IMR-90 (cell line): Measurements from ENCODE around the gene SFT2D2. TPM values are rescaled to one million over a fixed set of nuclear protein-coding genes. Genes with fewer than 3 reads are reported as not detected.

Experiments
- ATAC-seq: fragments of 200-7000 bp; cut with Tn5 transposase; 2 replicates; pipeline ENCODE4 v1.9.1; 2020; ENCODE audit warnings: low read depth, mild to moderate bottlenecking, moderate library complexity
- BruUV-seq: library from RNA; stranded (reverse); fragments of 400-500 nt; replicated peaks from 2 replicates; lab custom pipeline; 2021; lab: Mats Ljungman, UMichigan
- CTCF ChIA-PET: fragments of 300-600 bp; formaldehyde crosslinking; extraction: SDS; loops from one replicate; lab custom pipeline; 2021; ENCODE audit warnings: antibody characterized with exemption; lab: Yijun Ruan, JAX
- POLR2A ChIA-PET: fragments of 300-600 bp; sonication (Branson Sonifier 250); formaldehyde crosslinking; loops from one replicate; lab custom pipeline; 2022; ENCODE audit warnings: antibody characterized with exemption; ENCODE audit not compliant: unreplicated experiment; lab: Charles Lee
- DNase-seq: peaks from one replicate; pipeline ENCODE4 v3.0.0; 2013
- H2AFZ ChIP-seq: replicated peaks from 2 replicates; pipeline ENCODE3; 2013; ENCODE audit warnings: low read length, mild to moderate bottlenecking; ENCODE audit not compliant: poor library complexity
- H2AK5ac ChIP-seq: 2 replicates; pipeline ENCODE4 v1.6.1; 2013; ENCODE audit warnings: low read depth, low read length, inconsistent platforms
- H2AK9ac ChIP-seq: replicated peaks from 2 replicates; pipeline ENCODE3; 2013; ENCODE audit warnings: mild to moderate bottlenecking, low read depth, low read length, moderate library complexity; ENCODE audit not compliant: poor library complexity
- H2BK120ac ChIP-seq: 2 replicates; pipeline ENCODE4 v1.6.1; 2013; ENCODE audit warnings: low read depth, low read length, inconsistent platforms
- H2BK15ac ChIP-seq: 3 replicates; pipeline ENCODE4 v1.6.1; 2013; ENCODE audit warnings: low read depth, low read length, inconsistent platforms
- H2BK20ac ChIP-seq: 2 replicates; pipeline ENCODE4 v1.6.1; 2013; ENCODE audit warnings: low read depth, mild to moderate bottlenecking, inconsistent platforms, low read length, moderate library complexity
- H2BK5ac ChIP-seq: 2 replicates; pipeline ENCODE4 v1.6.1; 2013; ENCODE audit warnings: mild to moderate bottlenecking, low read depth, low read length, inconsistent platforms; ENCODE audit not compliant: poor library complexity, severe bottlenecking
- H3K14ac ChIP-seq: replicated peaks from 2 replicates; pipeline ENCODE4 v1.6.1; 2013; ENCODE audit warnings: low read depth, low read length, inconsistent platforms
- H3K18ac ChIP-seq: 2 replicates; pipeline ENCODE4 v1.6.1; 2013; ENCODE audit warnings: low read depth, low read length, control low read depth
- H3K23ac ChIP-seq: 2 replicates; pipeline ENCODE4 v1.6.1; 2013; ENCODE audit warnings: low read depth, low read length, inconsistent platforms
- H3K27ac ChIP-seq: 2 replicates; pipeline ENCODE4 v1.5.1; 2013; ENCODE audit warnings: mild to moderate bottlenecking, control low read depth, low read length; ENCODE audit not compliant: insufficient read depth
- H3K27me3 ChIP-seq: 2 replicates; pipeline ENCODE4 v1.6.1; 2013; ENCODE audit warnings: low read length; ENCODE audit not compliant: control insufficient read depth, insufficient read depth
- H3K36me3 ChIP-seq: 2 replicates; pipeline ENCODE4 v1.6.1; 2013; ENCODE audit warnings: low read length, mixed read lengths; ENCODE audit not compliant: control insufficient read depth, insufficient read depth
- H3K4ac ChIP-seq: 2 replicates; pipeline ENCODE4 v1.6.1; 2013; ENCODE audit warnings: low read depth, low read length, inconsistent platforms
- H3K4me1 ChIP-seq: 2 replicates; pipeline ENCODE4 v1.6.1; 2013; ENCODE audit warnings: low read length, mixed read lengths; ENCODE audit not compliant: control insufficient read depth, insufficient read depth
- H3K4me2 ChIP-seq: 2 replicates; pipeline ENCODE4 v1.6.1; 2013; ENCODE audit warnings: low read depth, mild to moderate bottlenecking, control low read depth, low read length, moderate library complexity
- H3K4me3 ChIP-seq: 2 replicates; pipeline ENCODE4 v1.5.1; 2013; ENCODE audit warnings: low read depth, mild to moderate bottlenecking, control low read depth, low read length, moderate library complexity; ENCODE audit not compliant: insufficient read depth
- H3K56ac ChIP-seq: 2 replicates; pipeline ENCODE4 v1.6.1; 2013; ENCODE audit warnings: low read length, inconsistent platforms; ENCODE audit not compliant: insufficient read depth; ENCODE audit errors: extremely low read depth
- H3K79me1 ChIP-seq, 2 experiments: 2 replicates each; pipeline ENCODE4 v1.6.1; 2013; ENCODE audit warnings: low read length in 2 of 2, inconsistent platforms in 1 of 2, low read depth in 1 of 2
- H3K9ac ChIP-seq: 2 replicates; pipeline ENCODE4 v1.6.1; 2013; ENCODE audit warnings: low read depth, low read length, control low read depth
- H3K9me1 ChIP-seq: 2 replicates; pipeline ENCODE4 v1.6.1; 2013; ENCODE audit warnings: low read length, inconsistent platforms; ENCODE audit not compliant: insufficient read depth
- H3K9me3 ChIP-seq: 2 replicates; pipeline ENCODE4 v1.6.1; 2013; ENCODE audit warnings: low read length; ENCODE audit not compliant: control insufficient read depth, insufficient read depth
- H4K20me1 ChIP-seq: 2 replicates; pipeline ENCODE4 v1.6.1; 2013; ENCODE audit warnings: low read length, inconsistent platforms; ENCODE audit not compliant: insufficient read depth
- H4K5ac ChIP-seq: 2 replicates; pipeline ENCODE4 v1.6.1; 2013; ENCODE audit warnings: mild to moderate bottlenecking, low read depth, low read length, control low read depth
- H4K8ac ChIP-seq, 2 experiments: 2 replicates each; pipeline ENCODE4 v1.6.1; 2013; ENCODE audit warnings: low read depth in 2 of 2, low read length in 2 of 2, control low read depth in 1 of 2, inconsistent platforms in 1 of 2
- H4K91ac ChIP-seq: 2 replicates; pipeline ENCODE4 v1.6.1; 2013; ENCODE audit warnings: low read depth, low read length, inconsistent platforms; ENCODE audit not compliant: insufficient read depth
- BHLHE40 ChIP-seq: fragments of 150-350 bp; IDR thresholded peaks from 2 replicates; pipeline ENCODE4 v1.6.1; 2016; ENCODE audit warnings: mild to moderate bottlenecking, low read depth, low read length
- CEBPB ChIP-seq: IDR thresholded peaks from 2 replicates; pipeline ENCODE4 v1.6.1; 2012; ENCODE audit warnings: low read depth, low read length, improper control_type of control experiment
- CHD1 ChIP-seq: IDR thresholded peaks from 2 replicates; pipeline ENCODE4 v1.6.1; 2012; ENCODE audit warnings: low read depth, low read length, improper control_type of control experiment
- FOS ChIP-seq: fragments of 150-350 bp; IDR thresholded peaks from 2 replicates; pipeline ENCODE4 v1.6.1; 2016; ENCODE audit warnings: low read depth, low read length
- MAFK ChIP-seq: IDR thresholded peaks from 2 replicates; pipeline ENCODE4 v1.6.1; 2012; ENCODE audit warnings: low read depth, low read length, improper control_type of control experiment
- MAZ ChIP-seq: IDR thresholded peaks from 2 replicates; pipeline ENCODE4 v1.6.1; 2012; ENCODE audit warnings: low read depth, mild to moderate bottlenecking, low read length, improper control_type of control experiment, moderate library complexity, borderline replicate concordance
- MXI1 ChIP-seq: IDR thresholded peaks from 2 replicates; pipeline ENCODE4 v1.6.1; 2012; ENCODE audit warnings: low read depth, mild to moderate bottlenecking, low read length, moderate library complexity, borderline replicate concordance
- NFE2L2 ChIP-seq: fragments of 150-350 bp; IDR thresholded peaks from 2 replicates; pipeline ENCODE4 v1.6.1; 2016; ENCODE audit warnings: low read depth, mild to moderate bottlenecking, low read length
- POLR2A ChIP-seq: IDR thresholded peaks from 2 replicates; pipeline ENCODE4 v1.6.1; 2012; ENCODE audit warnings: mild to moderate bottlenecking, low read depth, low read length
- RAD21 ChIP-seq: IDR thresholded peaks from 2 replicates; pipeline ENCODE4 v1.6.1; 2012; ENCODE audit warnings: low read length, improper control_type of control experiment
- RCOR1 ChIP-seq: IDR thresholded peaks from 2 replicates; pipeline ENCODE4 v1.6.1; 2012; ENCODE audit warnings: mild to moderate bottlenecking, low read length, improper control_type of control experiment; ENCODE audit not compliant: insufficient replicate concordance
- RFX5 ChIP-seq: IDR thresholded peaks from 2 replicates; pipeline ENCODE4 v1.8.0; 2012; ENCODE audit warnings: low read depth, mild to moderate bottlenecking, low read length, moderate library complexity
- SMC3 ChIP-seq: fragments of 150-350 bp; IDR thresholded peaks from 2 replicates; pipeline ENCODE4 v1.6.1; 2016; ENCODE audit warnings: low read depth, mild to moderate bottlenecking, antibody characterized with exemption, low read length, moderate library complexity
- WGBS, 2 experiments: methylation state at CpG; one replicate each; pipeline versions ENCODE4 v1.1.5 to v1.1.7; 2013; ENCODE audit warnings: missing lambda C conversion rate in 2 of 2; ENCODE audit not compliant: insufficient read length in 1 of 2; ENCODE audit errors: extremely low coverage in 2 of 2; 5-methylcytosine and 5-hydroxymethylcytosine counted together
- dilution Hi-C: fragments of 300-500 bp; cut with HindIII; formaldehyde crosslinking; loops from one replicate; pipeline ENCODE4 v1.14.3; 2018; ENCODE audit warnings: low sequenced_read_pairs; ENCODE audit not compliant: unreplicated experiment
- in situ Hi-C: fragments of 300-500 bp; cut with MboI; formaldehyde crosslinking; loops from 3 replicates; pipeline ENCODE4 v1.14.3; 2019; ENCODE audit warnings: low sequenced_read_pairs, inconsistent platforms, mixed read lengths
- intact Hi-C: fragments of 100-400 bp; cut with micrococcal nuclease; formaldehyde crosslinking; loops from 2 replicates; pipeline ENCODE4 v1.10.0; 2022
- polyA plus RNA-seq, 3 experiments: library from polyadenylated mRNA; depleted of rRNA; stranded (reverse); fragments of >200 nt; gene quantifications; 2 replicates each; pipeline ENCODE4 v1.2.3, GENCODE V29; 2012; ENCODE audit warnings: low replicate concordance in 1 of 3
- total RNA-seq: library from RNA; depleted of rRNA; stranded (reverse); fragments of >200 nt; gene quantifications from 2 replicates; pipeline ENCODE4 v1.2.3, GENCODE V29; 2012
- TF ChIP-seq, protein P1 (sequence below): conservative IDR thresholded peaks from 2 replicates; pipeline ENCODE4 v1.5.1; 2012; ENCODE audit warnings: mild to moderate bottlenecking, low read depth, low read length, improper control_type of control experiment
- TF ChIP-seq, protein P2 (sequence below): fragments of 150-350 bp; IDR thresholded peaks from 2 replicates; pipeline ENCODE4 v1.6.1; 2017; ENCODE audit warnings: mild to moderate bottlenecking, antibody characterized with exemption, low read length, low read depth
- TF ChIP-seq, protein P3 (sequence below): fragments of 150-350 bp; IDR thresholded peaks from 2 replicates; pipeline ENCODE4 v1.6.1; 2016; ENCODE audit warnings: low read depth, mild to moderate bottlenecking, low read length, moderate library complexity, borderline replicate concordance

SFT2D2 gene
- total and polyA plus RNA-seq, 2 of the 4 experiments (the other 2 are of a cell fraction): 11.1 to 37.6 TPM

DNA sequence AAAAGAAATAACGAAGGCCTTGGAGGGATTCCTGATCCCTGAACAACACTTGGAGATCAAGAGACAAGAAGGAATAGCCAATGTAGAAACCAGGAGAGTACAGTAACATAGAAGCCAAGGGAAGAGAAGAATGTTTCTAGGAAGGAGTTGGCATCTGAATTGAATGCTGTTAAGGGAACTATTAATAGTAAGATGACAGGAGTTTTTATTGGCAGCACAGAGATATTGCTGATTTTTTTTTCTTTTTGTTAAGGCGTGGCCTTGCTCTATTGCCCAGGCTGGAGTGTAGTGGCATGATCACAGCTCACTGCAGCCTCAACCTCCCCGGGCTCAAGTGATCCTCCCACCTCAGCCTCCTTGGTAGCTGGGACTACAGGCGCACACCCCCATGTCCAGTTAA lies 9.6 kb upstream of the SFT2D2 start:
- dilution Hi-C loops: no loop called here
- no peaks in the 10 kb centered on the region; the same call in 1 of the 2 replicates for H3K27me3 ChIP-seq
- no peak overlapping the region for H3K9ac ChIP-seq
- H3K27ac ChIP-seq: no peak overlapping the region
- DNase-seq (no peak), ATAC-seq (no peak)
- no peak overlapping the region for H2BK15ac ChIP-seq
- H3K36me3 ChIP-seq: no peaks in the 10 kb centered on the region
- no peak overlapping the region for H2AFZ ChIP-seq
- intact Hi-C loops: no loop called here
- no peak overlapping the region for H2BK5ac ChIP-seq
- no peak for TF ChIP-seq RCOR1
- TF ChIP-seq MXI1: no peak
- TF ChIP-seq MAFK: no peak
- TF ChIP-seq, protein P1, sequence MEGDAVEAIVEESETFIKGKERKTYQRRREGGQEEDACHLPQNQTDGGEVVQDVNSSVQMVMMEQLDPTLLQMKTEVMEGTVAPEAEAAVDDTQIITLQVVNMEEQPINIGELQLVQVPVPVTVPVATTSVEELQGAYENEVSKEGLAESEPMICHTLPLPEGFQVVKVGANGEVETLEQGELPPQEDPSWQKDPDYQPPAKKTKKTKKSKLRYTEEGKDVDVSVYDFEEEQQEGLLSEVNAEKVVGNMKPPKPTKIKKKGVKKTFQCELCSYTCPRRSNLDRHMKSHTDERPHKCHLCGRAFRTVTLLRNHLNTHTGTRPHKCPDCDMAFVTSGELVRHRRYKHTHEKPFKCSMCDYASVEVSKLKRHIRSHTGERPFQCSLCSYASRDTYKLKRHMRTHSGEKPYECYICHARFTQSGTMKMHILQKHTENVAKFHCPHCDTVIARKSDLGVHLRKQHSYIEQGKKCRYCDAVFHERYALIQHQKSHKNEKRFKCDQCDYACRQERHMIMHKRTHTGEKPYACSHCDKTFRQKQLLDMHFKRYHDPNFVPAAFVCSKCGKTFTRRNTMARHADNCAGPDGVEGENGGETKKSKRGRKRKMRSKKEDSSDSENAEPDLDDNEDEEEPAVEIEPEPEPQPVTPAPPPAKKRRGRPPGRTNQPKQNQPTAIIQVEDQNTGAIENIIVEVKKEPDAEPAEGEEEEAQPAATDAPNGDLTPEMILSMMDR: no peak
- no peak for TF ChIP-seq CEBPB
- TF ChIP-seq RAD21: no peak
- TF ChIP-seq RFX5: no peak
- no peak for TF ChIP-seq BHLHE40
- TF ChIP-seq CHD1: no peak
- no peak for TF ChIP-seq MAZ
- no peak for TF ChIP-seq FOS
- TF ChIP-seq, protein P2, sequence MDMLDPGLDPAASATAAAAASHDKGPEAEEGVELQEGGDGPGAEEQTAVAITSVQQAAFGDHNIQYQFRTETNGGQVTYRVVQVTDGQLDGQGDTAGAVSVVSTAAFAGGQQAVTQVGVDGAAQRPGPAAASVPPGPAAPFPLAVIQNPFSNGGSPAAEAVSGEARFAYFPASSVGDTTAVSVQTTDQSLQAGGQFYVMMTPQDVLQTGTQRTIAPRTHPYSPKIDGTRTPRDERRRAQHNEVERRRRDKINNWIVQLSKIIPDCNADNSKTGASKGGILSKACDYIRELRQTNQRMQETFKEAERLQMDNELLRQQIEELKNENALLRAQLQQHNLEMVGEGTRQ: no peak
- no peak for TF ChIP-seq NFE2L2
- no peak for TF ChIP-seq POLR2A
- TF ChIP-seq SMC3: no peak
- TF ChIP-seq, protein P3, sequence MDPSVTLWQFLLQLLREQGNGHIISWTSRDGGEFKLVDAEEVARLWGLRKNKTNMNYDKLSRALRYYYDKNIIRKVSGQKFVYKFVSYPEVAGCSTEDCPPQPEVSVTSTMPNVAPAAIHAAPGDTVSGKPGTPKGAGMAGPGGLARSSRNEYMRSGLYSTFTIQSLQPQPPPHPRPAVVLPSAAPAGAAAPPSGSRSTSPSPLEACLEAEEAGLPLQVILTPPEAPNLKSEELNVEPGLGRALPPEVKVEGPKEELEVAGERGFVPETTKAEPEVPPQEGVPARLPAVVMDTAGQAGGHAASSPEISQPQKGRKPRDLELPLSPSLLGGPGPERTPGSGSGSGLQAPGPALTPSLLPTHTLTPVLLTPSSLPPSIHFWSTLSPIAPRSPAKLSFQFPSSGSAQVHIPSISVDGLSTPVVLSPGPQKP: no peak
- no peak overlapping the region for H2AK9ac ChIP-seq
- H3K56ac ChIP-seq: no peak overlapping the region
- no peaks in the 10 kb centered on the region for H3K79me1 ChIP-seq
- in situ Hi-C loops: no loop called here
- H4K91ac ChIP-seq: no peak overlapping the region
- no peak overlapping the region for H3K4me3 ChIP-seq
- H3K9me1 ChIP-seq: no peaks in the 10 kb centered on the region
- no peaks in the 10 kb centered on the region for H3K4me1 ChIP-seq
- no TSS peak for BruUV-seq
- H3K18ac ChIP-seq: no peak overlapping the region
- H3K9me3 ChIP-seq: peaks cover 3% of the 10 kb centered on the region; the same call in 1 of the 2 replicates
- no peak overlapping the region for H3K14ac ChIP-seq
- CTCF ChIA-PET: no interaction called here
- no peak overlapping the region for H4K5ac ChIP-seq
- H2AK5ac ChIP-seq: no peak overlapping the region
- H4K8ac ChIP-seq: no peak overlapping the region
- no peak overlapping the region for H3K4ac ChIP-seq
- H2BK20ac ChIP-seq: no peak overlapping the region
- H2BK120ac ChIP-seq: no peak overlapping the region
- no peak overlapping the region for H3K4me2 ChIP-seq
- 100% methylated on average over 1 of the region's 4 CpGs; no CpG with 5 or more reads in 1 of the 2 experiments for WGBS, 2 experiments
- no peaks in the 10 kb centered on the region for H4K20me1 ChIP-seq
- H3K23ac ChIP-seq: no peak overlapping the region
- POLR2A ChIA-PET: no interaction called here
